Middle frontal gyrus (tissue), 1 donor: ENCODE results near the gene SLC22A23.
A peak's percentile ranks its signal among the peaks of the same experiment; 100 is the strongest.

Experiments
- DNase-seq: peaks from one replicate; pipeline ENCODE4 v3.0.0-alpha.2; 2015; ENCODE audit warnings: low spot score; ENCODE audit errors: extremely low spot score

SLC22A23 gene, protein sequence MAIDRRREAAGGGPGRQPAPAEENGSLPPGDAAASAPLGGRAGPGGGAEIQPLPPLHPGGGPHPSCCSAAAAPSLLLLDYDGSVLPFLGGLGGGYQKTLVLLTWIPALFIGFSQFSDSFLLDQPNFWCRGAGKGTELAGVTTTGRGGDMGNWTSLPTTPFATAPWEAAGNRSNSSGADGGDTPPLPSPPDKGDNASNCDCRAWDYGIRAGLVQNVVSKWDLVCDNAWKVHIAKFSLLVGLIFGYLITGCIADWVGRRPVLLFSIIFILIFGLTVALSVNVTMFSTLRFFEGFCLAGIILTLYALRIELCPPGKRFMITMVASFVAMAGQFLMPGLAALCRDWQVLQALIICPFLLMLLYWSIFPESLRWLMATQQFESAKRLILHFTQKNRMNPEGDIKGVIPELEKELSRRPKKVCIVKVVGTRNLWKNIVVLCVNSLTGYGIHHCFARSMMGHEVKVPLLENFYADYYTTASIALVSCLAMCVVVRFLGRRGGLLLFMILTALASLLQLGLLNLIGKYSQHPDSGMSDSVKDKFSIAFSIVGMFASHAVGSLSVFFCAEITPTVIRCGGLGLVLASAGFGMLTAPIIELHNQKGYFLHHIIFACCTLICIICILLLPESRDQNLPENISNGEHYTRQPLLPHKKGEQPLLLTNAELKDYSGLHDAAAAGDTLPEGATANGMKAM

DNA sequence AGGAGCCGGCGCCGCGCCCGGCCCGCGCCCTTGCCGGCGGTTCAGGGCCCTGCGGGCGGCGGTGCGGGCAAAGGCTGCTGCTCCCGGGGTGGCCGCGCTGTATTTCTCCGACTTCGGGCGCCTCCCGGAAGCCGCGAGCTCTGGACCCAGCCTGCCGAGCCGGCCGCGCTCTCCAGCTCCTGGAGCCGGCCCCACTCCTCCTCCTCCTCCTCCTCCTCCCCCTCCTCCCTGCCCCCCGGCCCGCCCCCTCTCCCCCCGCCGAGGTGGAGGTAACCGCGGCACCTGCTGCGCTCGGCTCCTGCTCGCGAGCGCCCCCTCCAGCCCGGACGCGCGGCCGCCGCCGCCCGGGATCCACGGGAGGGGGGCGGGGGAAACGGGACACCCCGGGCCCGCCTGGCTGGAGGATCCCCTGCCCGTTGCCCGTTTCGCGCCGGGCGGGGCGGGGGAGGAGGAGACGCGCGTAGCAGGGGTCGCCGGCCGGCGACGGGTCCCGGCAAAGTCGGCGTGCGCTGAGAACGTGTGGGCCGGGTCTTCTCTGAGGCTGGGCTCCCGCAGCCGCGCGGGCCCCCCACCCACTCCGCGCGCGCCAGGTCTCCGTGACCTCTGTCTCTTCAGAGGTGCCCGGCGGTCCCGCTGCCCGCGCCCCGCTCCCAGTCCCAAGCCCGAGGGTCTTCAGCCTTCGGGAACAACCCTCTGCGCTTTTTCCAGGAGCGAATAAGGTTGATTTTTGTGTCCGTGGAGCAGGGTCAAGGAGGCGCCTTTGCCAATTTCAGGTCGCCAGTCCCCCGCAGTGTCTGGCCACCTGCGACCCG lies at the start of gene SLC22A23:
TSS of gene SLC22A23 (minus strand) at position 153 of the 812 bp plus-strand sequence. CDS start 491 bp downstream, outside the sequence.
- peak; percentile 64 for DNase-seq

DNA sequence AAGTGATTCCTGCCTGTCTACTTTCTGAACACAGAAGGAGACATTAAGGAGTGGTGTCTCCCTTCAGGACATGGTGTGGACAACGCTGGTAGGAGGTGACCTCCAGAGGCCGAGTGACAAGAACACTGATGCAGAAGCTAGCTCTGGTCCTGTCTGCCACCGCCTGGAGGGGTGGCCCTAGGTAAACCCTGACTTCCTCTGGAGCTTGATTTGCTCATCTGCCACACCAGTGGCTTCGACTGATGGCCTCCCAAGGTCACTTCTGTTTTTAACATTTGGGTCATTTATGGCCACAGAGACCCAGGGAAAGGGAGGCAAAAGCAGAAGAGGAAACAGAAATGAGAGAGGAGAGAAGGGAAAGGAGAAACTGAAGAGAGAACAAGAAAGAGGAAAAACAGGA lies 49.4 kb upstream of the SLC22A23 start:
- DNase-seq = no peak

DNA sequence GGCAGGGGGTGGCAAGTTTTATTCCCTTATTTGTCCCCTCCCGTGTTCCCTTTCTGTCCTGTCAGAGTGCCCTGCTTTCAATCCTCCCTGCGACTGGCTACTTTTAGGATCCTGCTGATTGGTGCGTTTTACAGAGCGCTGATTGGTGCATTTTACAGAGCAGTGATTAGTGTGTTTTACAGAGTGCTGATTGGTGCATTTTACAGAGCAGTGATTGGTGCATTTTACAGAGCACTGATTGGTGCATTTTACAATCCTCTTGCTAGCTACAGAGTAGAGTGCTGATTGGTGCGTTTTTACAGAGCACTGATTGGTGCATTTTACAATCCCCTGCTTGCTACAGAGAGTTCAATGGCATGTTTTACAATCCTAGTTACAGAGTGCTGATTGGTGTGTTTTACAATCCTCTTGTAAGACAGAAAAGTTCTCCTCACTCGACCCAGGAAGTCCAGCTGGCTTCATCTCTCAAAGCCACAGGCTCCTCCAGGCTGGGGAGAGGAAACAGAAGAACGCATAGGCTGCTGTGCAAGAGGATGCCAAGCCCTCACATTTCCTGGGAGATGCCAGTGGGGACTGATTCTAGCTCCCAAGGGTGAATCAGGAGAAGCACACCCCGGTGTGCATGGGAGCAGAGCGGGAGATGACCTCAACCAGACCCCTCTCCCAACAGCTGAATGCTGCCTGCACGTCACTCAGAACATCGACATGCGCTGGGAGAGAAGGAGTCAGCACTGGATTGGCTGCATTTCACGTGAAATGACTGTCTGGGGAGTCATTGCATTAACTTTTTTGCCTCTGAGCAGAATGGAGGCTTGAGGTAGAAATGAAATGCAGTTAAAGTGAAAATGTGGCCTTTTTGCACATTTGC lies 48.3 kb upstream of the SLC22A23 start:
- no peak for DNase-seq

DNA sequence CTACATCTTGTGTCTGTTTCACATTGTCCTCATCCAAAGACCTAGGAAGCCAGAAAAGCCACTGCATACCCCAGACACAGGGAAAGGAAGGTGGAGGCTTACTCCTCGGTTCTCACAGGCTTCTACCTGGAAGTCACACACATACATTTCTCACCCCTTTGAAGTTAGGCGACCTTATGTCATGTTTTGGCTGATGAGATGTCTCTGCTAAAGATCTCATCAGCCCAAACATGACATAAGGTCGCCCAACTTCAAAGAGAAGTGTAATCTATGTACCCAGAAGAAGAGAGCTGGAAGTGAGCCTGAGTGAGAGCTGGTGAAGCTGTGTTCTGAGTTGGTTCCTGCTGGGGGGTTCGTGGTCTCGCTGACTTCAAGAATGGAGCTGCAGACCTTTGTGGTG lies 47.5 kb upstream of the SLC22A23 start:
- DNase-seq = no peak

DNA sequence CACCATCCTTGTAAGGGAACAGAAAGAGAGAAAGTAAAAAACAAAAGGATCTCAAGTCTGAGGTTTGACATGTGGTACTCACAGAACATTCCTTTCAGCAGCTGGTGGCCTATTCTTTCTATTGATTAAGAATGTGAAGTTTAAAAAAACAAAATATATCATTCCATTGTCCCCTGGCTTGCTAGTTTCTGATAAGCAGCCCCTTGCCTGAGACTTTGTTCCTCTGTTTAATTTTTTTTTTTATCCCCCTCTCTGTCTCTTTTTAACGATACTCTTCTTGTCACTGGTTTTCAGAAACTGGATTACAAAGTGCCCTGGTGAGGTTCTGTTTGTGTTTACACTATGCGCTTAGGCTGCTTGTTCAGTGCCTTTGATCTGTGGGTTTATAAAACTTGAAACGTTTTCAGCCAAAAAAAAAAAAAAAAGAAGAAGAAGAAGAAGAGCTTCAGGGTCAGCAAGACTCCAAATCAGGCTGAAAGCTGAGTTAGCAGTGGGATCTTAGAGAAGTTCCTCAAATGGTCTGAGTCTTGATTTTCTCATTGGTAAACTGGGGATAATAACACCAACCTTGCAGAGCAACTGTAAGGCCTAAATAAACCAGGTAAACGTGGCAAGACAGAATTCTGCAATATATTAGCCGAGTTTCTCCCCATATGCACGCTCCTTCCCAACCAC lies 45.1 kb upstream of the SLC22A23 start:
- no peak for DNase-seq

DNA sequence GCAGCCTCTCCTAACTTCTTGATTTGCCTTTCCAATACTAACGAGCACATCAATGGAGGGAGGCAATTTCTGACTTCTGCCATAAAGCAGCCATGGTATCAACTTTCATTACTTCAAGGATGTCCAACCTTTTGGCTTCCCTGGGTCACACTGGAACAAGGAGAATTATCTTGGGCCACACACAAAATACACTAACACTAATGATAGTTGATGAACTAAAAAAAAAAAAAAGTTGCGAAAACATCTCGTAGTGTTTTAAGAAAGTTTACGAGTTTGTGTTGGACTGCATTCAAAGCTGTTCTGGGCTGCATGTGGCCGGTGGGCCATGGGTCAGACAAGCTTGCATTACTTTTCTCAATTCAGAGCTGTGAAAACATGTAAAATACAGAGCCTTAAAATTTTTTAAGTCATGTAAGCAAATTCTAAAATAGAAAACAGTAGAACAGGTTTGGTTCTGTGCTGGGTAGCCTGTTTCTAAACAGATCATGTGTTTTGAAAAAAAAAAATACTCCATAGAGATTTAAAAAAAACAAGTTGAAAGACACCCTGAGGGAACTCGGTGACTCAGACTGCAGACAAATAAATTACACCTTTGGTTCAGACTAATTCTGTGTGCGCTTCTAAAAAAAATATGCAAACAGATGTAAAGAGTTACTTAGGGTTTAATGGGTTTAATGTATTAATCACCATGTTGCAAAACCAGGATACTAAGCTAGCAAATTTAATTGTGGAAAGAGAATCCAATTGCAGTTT lies 43.6 kb upstream of the SLC22A23 start:
- no peak for DNase-seq

DNA sequence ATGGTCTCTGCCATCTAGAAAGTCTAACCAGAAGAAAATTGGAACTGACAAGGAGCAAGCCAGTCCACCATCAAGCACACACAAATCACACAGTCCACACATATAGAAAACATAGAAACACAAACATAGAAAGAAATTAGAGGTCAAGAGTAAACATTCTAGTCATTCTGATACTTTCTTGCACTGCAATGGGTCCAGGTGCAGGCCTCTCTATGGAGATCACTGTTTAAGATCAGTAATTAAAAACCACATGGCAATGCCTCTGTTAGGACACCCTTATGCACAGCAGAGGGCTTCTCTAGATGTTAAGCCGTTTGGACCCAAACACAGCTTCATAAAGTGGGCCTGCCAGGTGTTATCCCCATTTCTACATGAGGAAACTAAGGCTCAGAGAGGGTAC lies 42.8 kb upstream of the SLC22A23 start:
- DNase-seq = no peak

DNA sequence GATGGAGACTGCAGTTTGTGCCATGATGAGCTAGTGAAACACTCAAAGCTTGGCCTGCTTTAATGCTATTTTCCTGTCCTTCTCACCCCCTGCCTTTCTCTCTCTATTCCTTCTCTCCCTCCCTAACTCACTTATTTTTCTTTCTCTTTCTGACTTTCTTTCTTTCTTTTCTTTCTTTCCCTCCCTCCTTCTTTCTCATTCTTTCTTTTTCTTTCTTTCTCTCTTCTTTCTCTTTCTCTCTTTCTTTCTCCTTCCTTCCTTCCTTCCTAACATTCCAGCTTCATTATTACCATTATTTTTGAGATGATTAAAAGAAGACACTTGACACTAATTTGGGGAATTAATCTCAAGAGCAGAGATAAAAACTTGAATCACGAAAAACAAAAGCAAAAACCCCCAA lies 39.5 kb upstream of the SLC22A23 start:
- no peak for DNase-seq

DNA sequence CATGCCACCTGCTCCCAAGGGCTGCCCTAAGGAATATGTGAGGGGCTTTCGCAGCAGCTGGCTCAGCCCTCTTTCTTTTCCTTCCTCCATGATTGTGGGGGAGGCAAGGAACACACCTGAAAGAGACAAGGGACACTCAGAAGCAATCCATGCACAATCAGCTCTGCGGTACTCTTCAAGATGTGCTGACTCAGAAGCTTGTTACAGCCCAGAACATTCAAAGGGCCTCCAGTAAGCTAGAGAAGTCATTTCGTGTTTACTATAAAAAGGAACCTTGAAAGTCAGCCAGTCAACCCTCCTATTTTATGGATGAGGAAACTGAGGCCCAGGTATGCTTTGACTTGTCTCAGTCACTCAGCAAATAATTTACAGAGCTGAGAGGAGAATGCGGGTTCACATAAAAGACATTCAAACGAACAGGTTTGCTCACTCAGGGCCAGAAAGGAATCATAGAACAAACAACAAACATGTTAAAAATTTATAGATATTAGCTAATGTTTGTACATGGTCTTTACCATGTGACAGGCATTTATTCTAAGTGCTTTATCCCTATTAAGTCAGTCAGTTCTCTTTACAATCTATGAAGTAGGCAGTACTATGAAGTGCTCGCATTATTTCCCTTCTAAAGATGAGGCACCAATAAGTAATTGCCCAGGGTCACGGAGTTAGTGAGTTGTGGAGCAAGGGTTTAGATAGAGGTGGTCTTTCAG lies 37.7 kb upstream of the SLC22A23 start:
- DNase-seq = no peak

DNA sequence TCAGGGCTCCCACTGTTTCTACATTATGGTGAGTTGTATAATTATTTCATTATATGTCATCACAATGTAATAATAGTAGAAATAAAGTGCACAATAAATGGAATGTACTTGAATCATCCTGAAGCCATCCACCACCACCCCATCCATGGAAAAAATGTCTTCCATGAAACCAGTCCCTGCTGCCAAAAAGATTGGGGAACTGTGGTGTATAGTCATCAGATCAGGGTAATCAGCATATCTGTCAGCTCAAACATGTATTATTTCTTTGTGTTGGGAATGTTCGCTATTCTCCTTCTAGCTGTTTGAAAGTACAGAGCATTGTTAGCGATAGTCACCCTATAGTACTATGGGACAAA lies 33.8 kb upstream of the SLC22A23 start:
- no peak for DNase-seq

DNA sequence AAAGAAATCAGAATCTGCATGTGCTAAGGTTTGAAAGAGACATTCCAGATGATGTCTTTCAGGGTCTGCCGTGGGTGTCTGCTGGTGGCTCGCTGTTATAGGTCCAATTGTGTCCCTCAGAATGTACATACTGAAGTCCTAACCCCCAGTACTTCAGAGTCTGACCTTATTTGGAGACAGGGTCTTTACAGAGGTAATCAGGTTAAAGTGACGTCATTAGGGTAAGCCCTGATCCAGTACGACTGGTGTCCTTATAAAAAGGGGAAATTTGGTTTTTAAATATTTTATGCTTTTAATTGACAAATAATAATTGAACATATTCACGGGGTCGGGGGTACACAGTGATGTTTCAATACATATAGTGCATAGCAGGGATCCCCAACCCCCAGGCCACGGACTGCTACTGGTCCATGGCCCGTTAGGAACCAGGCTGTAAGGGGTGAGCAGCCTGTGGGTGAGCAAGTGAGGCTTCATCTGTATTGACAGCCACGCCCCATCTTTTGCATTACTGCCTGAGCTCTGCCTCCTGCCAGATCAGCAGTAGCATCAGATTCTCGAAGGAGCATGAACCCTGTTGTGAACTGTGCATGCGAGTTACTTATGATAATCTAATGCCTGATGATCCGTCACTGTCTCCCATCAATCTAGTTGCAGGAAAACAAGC lies 33.2 kb upstream of the SLC22A23 start:
- DNase-seq = no peak

DNA sequence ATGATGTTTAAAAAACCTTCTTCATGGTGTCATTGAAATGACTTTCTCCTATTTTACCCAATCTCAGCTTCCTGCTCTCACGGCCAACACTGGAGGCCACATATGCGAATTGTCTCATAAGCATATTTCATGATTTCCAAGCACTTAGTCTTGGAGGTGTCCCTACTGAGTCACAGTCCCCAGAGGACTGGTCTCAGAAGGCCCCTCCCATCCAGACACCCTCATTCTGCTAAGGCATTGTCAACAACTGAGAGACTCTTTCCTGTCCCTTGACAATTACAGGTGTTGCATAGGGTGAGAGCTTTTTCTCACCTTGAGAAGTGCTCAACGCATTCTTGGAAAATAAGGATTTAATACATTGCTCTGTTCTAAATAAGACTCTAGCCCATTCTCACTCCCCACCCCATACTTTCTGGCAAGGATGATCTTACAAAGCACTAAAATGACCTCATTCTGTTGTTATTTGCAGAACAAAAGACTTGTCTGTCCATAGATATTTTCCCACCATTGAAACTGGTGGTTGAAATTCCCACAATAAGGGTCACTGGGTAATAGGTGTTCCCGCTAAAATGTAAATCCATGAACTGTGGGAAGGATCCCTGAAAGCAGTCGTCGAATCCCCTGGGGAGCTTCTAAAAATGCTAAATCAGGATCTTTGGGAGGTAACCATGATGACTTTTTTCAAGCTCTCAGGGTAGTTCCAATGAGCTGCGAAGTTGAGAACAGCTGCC lies 32.3 kb upstream of the SLC22A23 start:
- no peak for DNase-seq

DNA sequence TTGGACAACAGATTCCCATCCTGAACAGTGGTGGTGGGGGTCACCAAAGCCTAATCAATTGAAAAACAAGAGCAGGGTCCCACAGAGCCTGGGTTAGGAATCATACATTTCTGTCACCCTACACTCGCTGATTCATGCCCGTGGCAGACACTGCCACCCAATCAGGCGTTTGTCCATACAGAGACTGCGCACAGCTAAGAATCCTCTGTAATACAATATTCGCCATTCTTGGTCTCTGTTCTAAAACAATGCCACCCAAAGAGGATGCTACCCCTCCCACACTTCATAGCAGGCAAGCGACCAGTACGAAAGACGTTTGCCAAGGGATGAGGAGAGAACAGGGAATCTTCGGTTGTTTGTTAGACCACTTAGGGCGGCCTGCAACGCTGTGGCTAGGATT lies 28.1 kb upstream of the SLC22A23 start:
- no peak for DNase-seq

DNA sequence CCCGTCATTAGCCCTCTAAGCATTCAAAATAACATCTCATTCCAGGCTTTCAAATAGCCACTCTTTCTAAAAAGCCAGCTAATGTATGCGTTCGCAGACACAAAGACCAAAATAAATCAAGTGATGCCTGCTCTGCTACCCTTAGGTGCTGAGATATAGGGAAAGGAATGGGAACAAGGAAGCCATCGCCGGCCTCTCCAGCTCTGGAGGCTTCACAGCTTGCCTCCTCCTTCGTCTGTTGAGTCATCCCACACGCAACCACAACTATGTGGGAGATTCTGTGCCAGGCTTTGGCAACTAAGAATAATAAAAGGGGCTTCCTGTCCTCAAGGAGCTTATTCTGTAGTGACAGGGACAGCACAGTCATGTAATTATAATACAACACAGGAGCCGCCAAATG lies 27.3 kb upstream of the SLC22A23 start:
- DNase-seq = no peak

DNA sequence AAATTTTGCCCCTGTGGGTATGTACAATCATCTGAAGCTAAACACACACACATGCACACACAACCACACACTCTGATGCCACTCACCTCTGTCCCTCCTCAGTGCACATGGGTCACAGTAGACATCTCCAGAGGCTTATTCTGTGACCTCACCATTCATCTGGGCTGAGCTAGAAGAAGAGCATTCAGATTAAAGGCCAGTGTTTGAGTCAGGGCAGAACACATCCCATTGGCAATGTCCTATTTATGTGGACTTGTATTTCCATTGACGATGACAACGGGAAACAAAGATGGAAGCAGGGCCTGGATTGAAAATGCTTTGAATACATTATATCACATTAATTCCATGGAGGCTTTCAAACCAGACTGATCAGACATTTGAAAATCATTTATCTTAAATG lies 26.8 kb upstream of the SLC22A23 start:
- DNase-seq = no peak

DNA sequence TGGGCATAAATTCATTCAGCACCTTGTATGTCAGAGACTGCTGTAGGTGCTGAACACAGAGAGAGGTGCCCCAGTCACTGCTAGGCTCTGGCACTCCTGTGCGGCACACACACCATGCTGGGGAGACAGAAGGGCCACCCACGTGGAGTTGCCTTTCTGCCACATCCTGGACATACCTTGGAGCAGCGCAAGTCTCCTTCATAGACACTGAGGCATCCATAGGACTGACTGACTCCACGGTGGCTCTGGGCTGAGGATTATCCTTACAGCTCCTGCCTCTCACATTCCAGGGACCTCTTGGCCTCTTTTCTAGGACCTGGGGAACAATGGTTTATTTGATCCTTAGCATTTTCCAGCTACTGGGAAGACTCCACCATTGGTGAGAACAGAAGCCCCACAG lies 26.0 kb upstream of the SLC22A23 start:
- no peak for DNase-seq

DNA sequence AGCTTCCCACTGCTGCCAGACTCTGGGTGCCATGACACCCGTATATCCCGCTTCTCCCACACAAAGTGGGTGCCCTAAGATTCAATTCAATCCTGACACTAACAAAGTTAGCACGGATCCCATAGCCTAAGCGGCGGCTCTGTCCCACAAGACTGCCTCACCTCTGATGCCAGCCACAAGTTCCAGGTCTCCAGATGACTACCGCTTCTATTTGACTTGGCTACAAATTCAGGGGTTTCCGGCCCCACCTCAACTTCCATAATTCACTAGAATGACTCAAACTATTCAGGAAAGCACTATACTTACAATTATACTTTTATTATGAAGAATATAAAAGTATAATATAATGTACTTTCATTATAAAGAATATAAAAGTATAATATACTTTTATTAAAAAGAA lies 24.8 kb upstream of the SLC22A23 start:
- DNase-seq = no peak

DNA sequence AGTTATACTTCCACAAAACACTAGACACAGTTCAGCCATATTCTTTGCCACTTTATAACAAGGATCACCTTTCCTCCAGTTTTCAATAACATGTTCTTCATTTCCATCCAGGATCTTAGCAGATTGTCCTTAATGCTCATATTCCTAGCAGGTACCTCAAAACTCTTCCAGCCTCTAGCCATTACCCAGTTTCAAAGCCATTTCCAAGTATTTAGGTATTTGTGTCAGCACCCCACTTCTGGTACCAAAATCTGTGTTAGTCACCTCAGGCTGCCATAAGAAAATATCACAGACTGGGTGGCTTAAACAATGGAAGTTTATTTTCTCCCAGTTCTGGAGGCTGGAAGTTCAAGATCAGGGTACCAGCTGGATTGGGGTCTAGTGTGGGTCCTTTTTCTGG lies 23.2 kb upstream of the SLC22A23 start:
- no peak for DNase-seq
